Measurements from ENCODE around the gene LTBP4. TPM values are rescaled to one million over a fixed set of nuclear protein-coding genes. Genes with fewer than 3 reads are reported as not detected.

LTBP4 gene
- total and polyA plus RNA-seq, 2 of the 13 experiments (the other 11 are each of a cell fraction or from before 2014, with no cell fraction given): 0.86 to 2.3 TPM

DNA sequence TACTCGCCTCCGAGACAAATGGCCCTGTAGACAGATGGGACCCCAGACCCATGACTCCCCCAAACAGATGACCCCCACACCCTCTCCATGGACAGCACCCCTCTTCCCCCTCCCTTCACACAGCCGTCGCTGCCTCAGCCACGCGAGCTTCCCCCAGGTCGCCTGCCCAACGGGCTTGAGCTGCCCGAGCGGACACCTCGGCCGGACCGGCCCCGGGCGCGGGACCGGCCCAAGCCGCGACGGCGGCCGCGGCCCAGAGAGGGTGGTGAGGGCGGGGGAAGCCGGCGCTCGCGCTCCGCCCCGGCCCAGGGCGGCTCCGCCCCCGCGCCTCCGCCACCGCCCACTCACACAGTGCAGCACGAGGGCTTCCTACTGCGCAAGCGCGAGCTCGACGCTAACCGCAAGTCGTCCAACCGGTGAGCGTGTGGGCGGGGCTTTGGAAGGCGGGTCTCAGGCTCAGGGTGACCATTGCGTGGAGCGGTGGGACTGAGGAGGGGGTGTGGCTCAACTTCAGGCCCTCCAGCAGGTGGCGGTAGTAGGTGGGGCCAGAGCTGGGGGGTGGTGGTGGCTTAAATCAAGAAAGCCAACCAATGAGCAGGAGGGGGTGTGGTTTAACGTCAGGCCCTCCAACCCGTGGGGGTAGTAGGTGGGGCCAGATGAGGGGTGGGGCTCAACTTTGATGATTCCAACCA lies 30.7 kb upstream of the LTBP4 start (continued):
- TF ChIP-seq ZNF570 (CRISPR knock-in tag; IDR thresholded peaks at IDR 0.05; ENCODE audit: borderline replicate concordance) (no peak), GABPB1 (CRISPR knock-in tag; IDR thresholded peaks at IDR 0.05) (peak; percentile 55; the same call in 1 of the 2 replicates), ZNF251 (CRISPR knock-in tag; IDR thresholded peaks at IDR 0.05) (no peak), HHEX (CRISPR knock-in tag; IDR thresholded peaks at IDR 0.05) (no peak), AGO2 (optimal IDR thresholded peaks at IDR 0.05; ENCODE audit: low read depth, low read length) (no peak), GATAD2A (CRISPR knock-in tag; IDR thresholded peaks at IDR 0.05) (no peak), ZNF235 (CRISPR knock-in tag; IDR thresholded peaks at IDR 0.05; ENCODE audit: borderline replicate concordance) (no peak), TMF1 (CRISPR knock-in tag; IDR thresholded peaks at IDR 0.05; ENCODE audit: low read depth) (no peak), NFYB (CRISPR knock-in tag; IDR thresholded peaks at IDR 0.05) (peak; percentile 75), SP5 (CRISPR knock-in tag; IDR thresholded peaks at IDR 0.05; ENCODE audit: borderline replicate concordance, low read depth) (peak; percentile 72), KMT2B (CRISPR knock-in tag; IDR thresholded peaks at IDR 0.05) (no peak)
- TF ChIP-seq, protein P1, sequence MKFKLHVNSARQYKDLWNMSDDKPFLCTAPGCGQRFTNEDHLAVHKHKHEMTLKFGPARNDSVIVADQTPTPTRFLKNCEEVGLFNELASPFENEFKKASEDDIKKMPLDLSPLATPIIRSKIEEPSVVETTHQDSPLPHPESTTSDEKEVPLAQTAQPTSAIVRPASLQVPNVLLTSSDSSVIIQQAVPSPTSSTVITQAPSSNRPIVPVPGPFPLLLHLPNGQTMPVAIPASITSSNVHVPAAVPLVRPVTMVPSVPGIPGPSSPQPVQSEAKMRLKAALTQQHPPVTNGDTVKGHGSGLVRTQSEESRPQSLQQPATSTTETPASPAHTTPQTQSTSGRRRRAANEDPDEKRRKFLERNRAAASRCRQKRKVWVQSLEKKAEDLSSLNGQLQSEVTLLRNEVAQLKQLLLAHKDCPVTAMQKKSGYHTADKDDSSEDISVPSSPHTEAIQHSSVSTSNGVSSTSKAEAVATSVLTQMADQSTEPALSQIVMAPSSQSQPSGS (CRISPR knock-in tag; IDR thresholded peaks at IDR 0.05): no peak
- TF ChIP-seq, protein P2, sequence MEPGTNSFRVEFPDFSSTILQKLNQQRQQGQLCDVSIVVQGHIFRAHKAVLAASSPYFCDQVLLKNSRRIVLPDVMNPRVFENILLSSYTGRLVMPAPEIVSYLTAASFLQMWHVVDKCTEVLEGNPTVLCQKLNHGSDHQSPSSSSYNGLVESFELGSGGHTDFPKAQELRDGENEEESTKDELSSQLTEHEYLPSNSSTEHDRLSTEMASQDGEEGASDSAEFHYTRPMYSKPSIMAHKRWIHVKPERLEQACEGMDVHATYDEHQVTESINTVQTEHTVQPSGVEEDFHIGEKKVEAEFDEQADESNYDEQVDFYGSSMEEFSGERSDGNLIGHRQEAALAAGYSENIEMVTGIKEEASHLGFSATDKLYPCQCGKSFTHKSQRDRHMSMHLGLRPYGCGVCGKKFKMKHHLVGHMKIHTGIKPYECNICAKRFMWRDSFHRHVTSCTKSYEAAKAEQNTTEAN (CRISPR knock-in tag; conservative IDR thresholded peaks at IDR 0.05): no peak
- TF ChIP-seq, protein P3, sequence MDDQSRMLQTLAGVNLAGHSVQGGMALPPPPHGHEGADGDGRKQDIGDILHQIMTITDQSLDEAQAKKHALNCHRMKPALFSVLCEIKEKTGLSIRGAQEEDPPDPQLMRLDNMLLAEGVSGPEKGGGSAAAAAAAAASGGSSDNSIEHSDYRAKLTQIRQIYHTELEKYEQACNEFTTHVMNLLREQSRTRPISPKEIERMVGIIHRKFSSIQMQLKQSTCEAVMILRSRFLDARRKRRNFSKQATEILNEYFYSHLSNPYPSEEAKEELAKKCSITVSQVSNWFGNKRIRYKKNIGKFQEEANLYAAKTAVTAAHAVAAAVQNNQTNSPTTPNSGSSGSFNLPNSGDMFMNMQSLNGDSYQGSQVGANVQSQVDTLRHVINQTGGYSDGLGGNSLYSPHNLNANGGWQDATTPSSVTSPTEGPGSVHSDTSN (CRISPR knock-in tag; IDR thresholded peaks at IDR 0.05; ENCODE audit: borderline replicate concordance): no peak
- TF ChIP-seq, protein P4, sequence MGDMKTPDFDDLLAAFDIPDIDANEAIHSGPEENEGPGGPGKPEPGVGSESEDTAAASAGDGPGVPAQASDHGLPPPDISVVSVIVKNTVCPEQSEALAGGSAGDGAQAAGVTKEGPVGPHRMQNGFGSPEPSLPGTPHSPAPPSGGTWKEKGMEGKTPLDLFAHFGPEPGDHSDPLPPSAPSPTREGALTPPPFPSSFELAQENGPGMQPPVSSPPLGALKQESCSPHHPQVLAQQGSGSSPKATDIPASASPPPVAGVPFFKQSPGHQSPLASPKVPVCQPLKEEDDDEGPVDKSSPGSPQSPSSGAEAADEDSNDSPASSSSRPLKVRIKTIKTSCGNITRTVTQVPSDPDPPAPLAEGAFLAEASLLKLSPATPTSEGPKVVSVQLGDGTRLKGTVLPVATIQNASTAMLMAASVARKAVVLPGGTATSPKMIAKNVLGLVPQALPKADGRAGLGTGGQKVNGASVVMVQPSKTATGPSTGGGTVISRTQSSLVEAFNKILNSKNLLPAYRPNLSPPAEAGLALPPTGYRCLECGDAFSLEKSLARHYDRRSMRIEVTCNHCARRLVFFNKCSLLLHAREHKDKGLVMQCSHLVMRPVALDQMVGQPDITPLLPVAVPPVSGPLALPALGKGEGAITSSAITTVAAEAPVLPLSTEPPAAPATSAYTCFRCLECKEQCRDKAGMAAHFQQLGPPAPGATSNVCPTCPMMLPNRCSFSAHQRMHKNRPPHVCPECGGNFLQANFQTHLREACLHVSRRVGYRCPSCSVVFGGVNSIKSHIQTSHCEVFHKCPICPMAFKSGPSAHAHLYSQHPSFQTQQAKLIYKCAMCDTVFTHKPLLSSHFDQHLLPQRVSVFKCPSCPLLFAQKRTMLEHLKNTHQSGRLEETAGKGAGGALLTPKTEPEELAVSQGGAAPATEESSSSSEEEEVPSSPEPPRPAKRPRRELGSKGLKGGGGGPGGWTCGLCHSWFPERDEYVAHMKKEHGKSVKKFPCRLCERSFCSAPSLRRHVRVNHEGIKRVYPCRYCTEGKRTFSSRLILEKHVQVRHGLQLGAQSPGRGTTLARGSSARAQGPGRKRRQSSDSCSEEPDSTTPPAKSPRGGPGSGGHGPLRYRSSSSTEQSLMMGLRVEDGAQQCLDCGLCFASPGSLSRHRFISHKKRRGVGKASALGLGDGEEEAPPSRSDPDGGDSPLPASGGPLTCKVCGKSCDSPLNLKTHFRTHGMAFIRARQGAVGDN (CRISPR knock-in tag; IDR thresholded peaks at IDR 0.05): peak; percentile 68
- TF ChIP-seq, protein P5, sequence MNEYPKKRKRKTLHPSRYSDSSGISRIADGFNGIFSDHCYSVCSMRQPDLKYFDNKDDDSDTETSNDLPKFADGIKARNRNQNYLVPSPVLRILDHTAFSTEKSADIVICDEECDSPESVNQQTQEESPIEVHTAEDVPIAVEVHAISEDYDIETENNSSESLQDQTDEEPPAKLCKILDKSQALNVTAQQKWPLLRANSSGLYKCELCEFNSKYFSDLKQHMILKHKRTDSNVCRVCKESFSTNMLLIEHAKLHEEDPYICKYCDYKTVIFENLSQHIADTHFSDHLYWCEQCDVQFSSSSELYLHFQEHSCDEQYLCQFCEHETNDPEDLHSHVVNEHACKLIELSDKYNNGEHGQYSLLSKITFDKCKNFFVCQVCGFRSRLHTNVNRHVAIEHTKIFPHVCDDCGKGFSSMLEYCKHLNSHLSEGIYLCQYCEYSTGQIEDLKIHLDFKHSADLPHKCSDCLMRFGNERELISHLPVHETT (CRISPR knock-in tag; conservative IDR thresholded peaks at IDR 0.05): no peak
- TF ChIP-seq, protein P6, sequence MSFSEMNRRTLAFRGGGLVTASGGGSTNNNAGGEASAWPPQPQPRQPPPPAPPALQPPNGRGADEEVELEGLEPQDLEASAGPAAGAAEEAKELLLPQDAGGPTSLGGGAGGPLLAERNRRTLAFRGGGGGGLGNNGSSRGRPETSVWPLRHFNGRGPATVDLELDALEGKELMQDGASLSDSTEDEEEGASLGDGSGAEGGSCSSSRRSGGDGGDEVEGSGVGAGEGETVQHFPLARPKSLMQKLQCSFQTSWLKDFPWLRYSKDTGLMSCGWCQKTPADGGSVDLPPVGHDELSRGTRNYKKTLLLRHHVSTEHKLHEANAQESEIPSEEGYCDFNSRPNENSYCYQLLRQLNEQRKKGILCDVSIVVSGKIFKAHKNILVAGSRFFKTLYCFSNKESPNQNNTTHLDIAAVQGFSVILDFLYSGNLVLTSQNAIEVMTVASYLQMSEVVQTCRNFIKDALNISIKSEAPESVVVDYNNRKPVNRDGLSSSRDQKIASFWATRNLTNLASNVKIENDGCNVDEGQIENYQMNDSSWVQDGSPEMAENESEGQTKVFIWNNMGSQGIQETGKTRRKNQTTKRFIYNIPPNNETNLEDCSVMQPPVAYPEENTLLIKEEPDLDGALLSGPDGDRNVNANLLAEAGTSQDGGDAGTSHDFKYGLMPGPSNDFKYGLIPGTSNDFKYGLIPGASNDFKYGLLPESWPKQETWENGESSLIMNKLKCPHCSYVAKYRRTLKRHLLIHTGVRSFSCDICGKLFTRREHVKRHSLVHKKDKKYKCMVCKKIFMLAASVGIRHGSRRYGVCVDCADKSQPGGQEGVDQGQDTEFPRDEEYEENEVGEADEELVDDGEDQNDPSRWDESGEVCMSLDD (CRISPR knock-in tag; IDR thresholded peaks at IDR 0.05; ENCODE audit: borderline replicate concordance): no peak

Data from HepG2 (cell line).